GM10266 (cell line): ENCODE data around the gene AK8.

ENCODE experiments used
- DNase-seq: peaks from one replicate; pipeline ENCODE4 v3.0.0; 2012; ENCODE audit errors: extremely low spot score
- CTCF ChIP-seq: IDR thresholded peaks from 2 replicates; pipeline ENCODE4 v1.5.1; 2012; ENCODE audit warnings: mild to moderate bottlenecking, low read depth; ENCODE audit not compliant: control insufficient read depth, insufficient read depth; ENCODE audit errors: missing control alignments

AK8 gene

DNA sequence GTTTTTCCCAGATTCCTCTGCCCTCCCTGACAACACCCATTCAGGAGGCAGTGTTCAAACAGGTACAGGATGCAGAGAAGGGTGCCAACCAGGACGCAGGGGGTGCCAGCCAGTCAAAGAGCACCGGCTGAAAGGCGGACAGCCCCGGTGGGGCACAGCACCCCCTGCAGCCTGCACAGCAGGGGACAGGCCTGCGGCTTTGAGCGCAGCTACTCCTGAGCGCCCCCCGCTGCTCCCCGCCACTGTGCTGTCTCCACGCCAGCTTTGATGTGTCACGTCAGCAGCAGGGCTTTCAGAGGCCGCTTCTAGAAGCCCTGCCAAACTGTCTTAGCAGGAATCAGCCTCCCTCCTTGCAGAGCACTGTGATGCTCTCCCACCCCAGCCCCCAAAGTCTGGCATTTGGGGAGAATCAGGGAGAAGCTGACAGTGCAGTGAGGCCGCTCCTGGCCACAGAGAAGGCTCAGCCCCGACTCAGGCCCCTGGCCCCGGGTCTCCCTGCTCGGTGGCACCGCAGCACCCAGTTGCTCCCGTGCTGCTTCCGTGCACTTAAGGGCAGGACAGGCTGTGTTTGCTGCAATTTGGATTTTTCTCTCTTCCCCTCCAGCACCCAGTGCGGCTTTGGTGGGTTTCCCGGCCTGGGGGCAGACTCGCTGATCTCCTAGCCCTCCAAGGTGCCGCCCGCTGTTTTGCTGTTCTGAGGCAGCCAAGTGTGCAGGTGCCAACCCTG, 20.3 kb downstream of the AK8 start:
- no peak for DNase-seq
- no peak for TF ChIP-seq CTCF

- no peak for DNase-seq
- no peak for TF ChIP-seq CTCF
Observed at GRCh38 chr9:132857031-132857430, 21.1 kb downstream of the AK8 start.

GRCh38 chr9:132855904-132856303, 22.2 kb downstream of the AK8 start:
- TF ChIP-seq CTCF, result no peak
- DNase-seq, result no peak

- DNase-seq, result no peak
- no peak for TF ChIP-seq CTCF
Observed at GRCh38 chr9:132854832-132855231, 23.3 kb downstream of the AK8 start.

DNA sequence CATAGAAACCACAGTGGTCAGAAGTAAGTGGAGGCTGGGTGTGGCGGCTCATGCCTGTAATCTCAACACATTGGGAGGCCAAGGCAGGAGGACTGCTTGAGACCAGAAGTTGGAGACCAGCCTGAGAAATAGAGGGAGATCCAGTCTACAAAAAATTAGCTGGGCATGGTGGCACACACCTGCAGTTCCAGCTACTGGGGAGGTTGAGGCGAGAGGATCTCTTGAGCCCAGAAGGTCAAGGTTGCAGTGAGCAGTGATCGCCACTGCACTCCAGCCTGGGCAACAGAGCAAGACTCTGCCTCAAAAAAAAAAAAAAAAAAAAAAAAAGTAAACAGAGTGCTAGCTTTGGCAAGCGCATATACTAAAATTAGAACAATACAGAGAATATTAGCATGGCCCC, 24.6 kb downstream of the AK8 start:
- TF ChIP-seq CTCF, result no peak
- no peak for DNase-seq

DNA sequence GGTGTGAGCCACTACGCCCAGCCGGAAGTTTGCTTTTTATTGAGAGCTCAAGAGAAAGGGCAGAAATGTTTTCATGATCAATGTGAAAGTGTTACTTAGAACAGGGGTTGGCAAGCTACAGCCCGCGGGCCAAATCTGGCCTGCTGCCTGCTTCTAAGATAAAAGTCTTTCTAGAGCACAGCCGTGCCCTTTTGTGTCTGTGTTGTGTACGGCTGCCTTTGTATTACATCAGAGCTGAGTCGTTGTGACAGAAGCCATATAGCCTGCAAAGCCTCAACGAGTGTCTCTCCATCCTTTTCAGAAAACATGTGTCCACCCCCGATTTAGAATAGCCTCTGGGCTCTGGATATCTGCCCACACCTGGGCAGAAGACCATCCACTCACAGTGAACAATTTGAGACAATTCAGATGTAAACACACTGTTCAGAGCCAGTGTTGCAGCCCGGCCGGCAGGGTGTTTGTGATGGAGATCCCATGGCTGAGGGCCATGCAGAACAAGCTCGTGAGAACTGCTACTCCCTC, 28.8 kb downstream of the AK8 start:
- TF ChIP-seq CTCF, result no peak
- no peak for DNase-seq

DNA sequence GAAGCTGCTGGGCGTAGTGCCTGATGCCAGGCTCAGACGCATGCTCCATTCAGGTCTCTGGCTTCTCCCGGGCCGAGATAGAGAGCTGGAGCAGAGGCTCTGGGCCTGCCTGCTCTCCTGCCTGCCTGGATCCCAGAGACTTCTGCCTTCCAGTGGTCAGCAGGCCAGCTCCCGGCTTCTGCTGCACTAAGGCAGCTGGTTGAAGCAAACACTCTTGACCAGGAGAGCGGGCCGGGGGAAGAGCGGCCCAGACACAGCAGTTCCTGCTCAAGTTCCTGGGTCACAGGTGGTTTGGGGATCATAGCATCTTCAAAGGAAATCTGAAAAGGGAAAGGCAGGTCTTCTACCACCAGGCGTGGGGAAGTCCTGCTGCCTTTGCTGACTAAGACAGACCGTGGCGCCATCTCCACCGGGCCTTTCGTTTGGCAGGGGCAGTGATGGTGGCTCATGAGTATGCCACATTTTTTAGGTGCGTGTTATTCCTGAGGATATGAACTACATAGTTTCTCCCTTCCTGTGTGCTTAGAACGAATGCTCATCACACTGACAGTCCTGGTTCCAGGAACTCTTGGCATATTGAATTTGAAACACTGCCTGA, 31.1 kb downstream of the AK8 start:
- TF ChIP-seq CTCF, result no peak
- no peak for DNase-seq
